HepG2 (cell line): ENCODE data around the gene BHLHE41. TPM values are rescaled to one million over a fixed set of nuclear protein-coding genes. Genes with fewer than 3 reads are reported as not detected.

Source experiments
- ATAC-seq: fragments of 200-7000 bp; cut with Tn5 transposase; 3 replicates; pipeline ENCODE4 v1.9.1; 2020; ENCODE audit warnings: mild to moderate bottlenecking, moderate library complexity
- BruUV-seq: library from RNA; stranded (reverse); fragments of 400-500 nt; replicated peaks from 2 replicates; lab custom pipeline; 2021; lab: Mats Ljungman, UMichigan
- CTCF ChIA-PET: fragments of 300-600 bp; formaldehyde crosslinking; extraction: SDS; loops from one replicate; lab custom pipeline; 2021; ENCODE audit warnings: low total read pairs, inconsistent platforms, low intra/inter-chr PET ratio; lab: Yijun Ruan, JAX
- POLR2A ChIA-PET: fragments of 350-600 bp; sonication (Branson Sonifier 250); formaldehyde crosslinking; loops from one replicate; lab custom pipeline; 2020; ENCODE audit warnings: antibody characterized with exemption, inconsistent platforms; lab: Yijun Ruan, JAX
- DNase-seq: peaks from one replicate; pipeline ENCODE4 v3.0.0-alpha.2; 2015; ENCODE audit warnings: low spot score
- FAIRE-seq: peaks from 3 replicates; lab custom pipeline; 2011; peaks lifted over from hg19 to GRCh38; lab: Jason Lieb, UNC
- H2AFZ ChIP-seq: one replicate; pipeline ENCODE4 v1.6.1; 2011; ENCODE audit warnings: low read length, inconsistent platforms
- H3K27ac ChIP-seq: fragments of 300-600 bp; 3 replicates; pipeline ENCODE4 v1.8.0; 2011; ENCODE audit warnings: mixed run types, mild to moderate bottlenecking, mixed read lengths, low read length, inconsistent platforms; ENCODE audit not compliant: insufficient read depth; ENCODE audit errors: extremely low read length
- H3K27me3 ChIP-seq, 2 experiments: fragments of 200-600 bp in 1 of 2; 2 replicates in 1 of 2; 3 replicates in 1 of 2; pipeline versions ENCODE4 v1.6.0 to v1.8.0; 2011; ENCODE audit warnings: low read length in 2 of 2, mild to moderate bottlenecking in 2 of 2, moderate library complexity in 2 of 2, inconsistent platforms in 1 of 2; ENCODE audit not compliant: insufficient read depth in 2 of 2, control insufficient read depth in 1 of 2
- H3K36me3 ChIP-seq, 2 experiments: fragments of 200-600 bp in 1 of 2; replicated peaks in 1 of 2; 2 replicates in 1 of 2; 3 replicates in 1 of 2; pipeline versions ENCODE4 v1.5.1 to v1.8.0; 2011; ENCODE audit warnings: low read length in 2 of 2, inconsistent platforms in 1 of 2; ENCODE audit not compliant: insufficient read depth in 2 of 2, control insufficient read depth in 1 of 2
- H3K4me1 ChIP-seq: 2 replicates; pipeline ENCODE4 v1.5.1; 2012; ENCODE audit warnings: low read length, inconsistent platforms; ENCODE audit not compliant: insufficient read depth
- H3K4me2 ChIP-seq: 2 replicates; pipeline ENCODE4 v1.6.0; 2011; ENCODE audit warnings: low read depth, low read length, inconsistent platforms
- H3K4me3 ChIP-seq, 3 experiments: fragments of 200-600 bp in 1 of 3; sonication (generic), shearing (Covaris generic) in 1 of 3; replicated peaks in 1 of 3; 2 replicates each; pipeline ENCODE4 v1.5.1; 2011 to 2016; ENCODE audit warnings: low read length in 3 of 3, inconsistent platforms in 2 of 3, low read depth in 2 of 3, mild to moderate bottlenecking in 2 of 3, control low read depth in 1 of 3, mixed read lengths in 1 of 3; ENCODE audit not compliant: insufficient read depth in 1 of 3
- H3K79me2 ChIP-seq: one replicate; pipeline ENCODE4 v1.6.1; 2011; ENCODE audit warnings: low read length, inconsistent platforms; ENCODE audit not compliant: insufficient read depth
- H3K9ac ChIP-seq: 2 replicates; pipeline ENCODE4 v1.6.0; 2011; ENCODE audit warnings: mild to moderate bottlenecking, low read depth, low read length, inconsistent platforms; ENCODE audit not compliant: insufficient read depth
- H3K9me3 ChIP-seq: 2 replicates; pipeline ENCODE4 v1.5.1; 2012; ENCODE audit warnings: mild to moderate bottlenecking, low read length
- H4K20me1 ChIP-seq: 2 replicates; pipeline ENCODE4 v1.6.0; 2011; ENCODE audit warnings: inconsistent platforms, mild to moderate bottlenecking, low read length, moderate library complexity; ENCODE audit not compliant: insufficient read depth
- CBX2 ChIP-seq, 2 experiments: fragments of 200-600 bp in 1 of 2; sonication (generic); formaldehyde crosslinking in 1 of 2; IDR thresholded peaks; 2 replicates each; pipeline versions ENCODE4 v1.7.0 to v1.8.1; 2018 to 2022; ENCODE audit warnings: low read depth in 2 of 2, low read length in 1 of 2, mild to moderate bottlenecking in 1 of 2, missing genetic modification reagents in 1 of 2
- EZH2 ChIP-seq: conservative IDR thresholded peaks from 2 replicates; pipeline ENCODE4 v1.6.1; 2012; ENCODE audit warnings: mild to moderate bottlenecking, low read depth, low read length, moderate library complexity
- HNF1A ChIP-seq, 2 experiments: sonication (generic) in 1 of 2; formaldehyde crosslinking in 1 of 2; IDR thresholded peaks; 2 replicates each; pipeline versions ENCODE4 v1.4.0 to v1.6.1; 2016 to 2020; ENCODE audit warnings: borderline replicate concordance in 1 of 2, low read depth in 1 of 2, mild to moderate bottlenecking in 1 of 2, missing genetic modification reagents in 1 of 2
- WGBS: methylation state at CpG from one replicate; pipeline ENCODE4 v1.1.6; 2017; ENCODE audit warnings: low lambda C conversion rate; 5-methylcytosine and 5-hydroxymethylcytosine counted together
- in situ Hi-C: cut with HindIII; loops from 2 replicates; pipeline ENCODE4 v1.10.0; 2017; ENCODE audit warnings: low pct_unique_long_range_greater_than_20kb; ENCODE audit not compliant: extremely low pct_ligation_motif_present
- intact Hi-C: fragments of 100-400 bp; cut with micrococcal nuclease; formaldehyde crosslinking; loops from one replicate; pipeline ENCODE4 v1.10.0; 2022; ENCODE audit not compliant: unreplicated experiment
- polyA plus RNA-seq, 8 experiments: library from polyadenylated mRNA; depleted of rRNA in 3 of 8; stranded (reverse) in 7 of 8; unstranded in 1 of 8; fragments of >200 nt; fragmentation: Illumina TruSeq in 4 of 8; extraction: Trizol in 4 of 8; gene quantifications; 2 replicates each; pipeline versions ENCODE4 v1.2.1 to v1.2.3, GENCODE V29; 2011 to 2016; ENCODE audit warnings: low read depth in 4 of 8, missing spikeins in 1 of 8, mixed read lengths in 1 of 8; ENCODE audit not compliant: insufficient read depth in 1 of 8
- total RNA-seq, 5 experiments: library from RNA; depleted of rRNA; stranded (reverse); fragments of >200 nt; fragmentation: Illumina TruSeq; extraction: Trizol; gene quantifications; 2 replicates each; pipeline ENCODE4 v1.2.3, GENCODE V29; 2016; ENCODE audit warnings: low read depth in 1 of 5

The BHLHE41 gene
- total and polyA plus RNA-seq, 2 of the 13 experiments (the other 11 are each of a cell fraction or from before 2014, with no cell fraction given): 0.03 TPM; not detected in 1

GRCh38 chr12:26121323-26122060 is 3.3 kb downstream of the BHLHE41 start:
- TF ChIP-seq HNF1A (IDR thresholded peaks at IDR 0.05; ENCODE audit: low read depth): no peak
- no peak for TF ChIP-seq HNF1A (CRISPR knock-in tag; IDR thresholded peaks at IDR 0.05; ENCODE audit: borderline replicate concordance)
- peak; percentile 93 for TF ChIP-seq EZH2
- TF ChIP-seq CBX2 (IDR thresholded peaks at IDR 0.05; ENCODE audit: low read depth, low read length): peak; percentile 88; the same call in 1 of the 2 replicates
- TF ChIP-seq CBX2 (CRISPR knock-in tag; IDR thresholded peaks at IDR 0.05; ENCODE audit: low read depth): no peak
- TF ChIP-seq, all 625 proteins: peak for 2
- no peak for FAIRE-seq

More at GRCh38 chr12:26121323-26122060, 3.3 kb downstream of the BHLHE41 start:
- Histone ChIP-seq H3K36me3 (no peaks in the 10 kb centered on the region), H3K27me3 (peaks cover 21 to 48% of the 10 kb centered on the region in 2 experiments), H3K9ac (no peak overlapping the region), H4K20me1 (peaks cover 3% of the 10 kb centered on the region; the same call in 1 of the 2 replicates), H3K79me2 (no peaks in the 10 kb centered on the region), H2AFZ (no peak overlapping the region), H3K4me2 (peak overlapping the region; percentile 67), H3K9me3 (no peaks in the 10 kb centered on the region), H3K27ac (no peak overlapping the region), H3K4me1 (peaks cover 20% of the 10 kb centered on the region), H3K4me3 (peak overlapping the region in 2 of 3 experiments; percentile 39 to 66; a peak in 3 of 6 replicates)
- ChIA-PET POLR2A (interaction anchor here (1.1 kb wide), 1 partner anchor 32 kb away, joined by 3 read pairs; no protein-coding TSS in a partner anchor), CTCF (no interaction called here)
- intact Hi-C loops (no loop called here), in situ Hi-C loops (loop anchor here (10.0 kb wide), 1 partner anchor 193 kb away; no protein-coding TSS in a partner anchor)
- DNase-seq (no peak), ATAC-seq (no peak)
- 56% methylated on average over 15 of the region's 15 CpGs for WGBS
- no TSS peak for BruUV-seq
